ENCODE results near the gene ARSB.

Gene ARSB

DNA sequence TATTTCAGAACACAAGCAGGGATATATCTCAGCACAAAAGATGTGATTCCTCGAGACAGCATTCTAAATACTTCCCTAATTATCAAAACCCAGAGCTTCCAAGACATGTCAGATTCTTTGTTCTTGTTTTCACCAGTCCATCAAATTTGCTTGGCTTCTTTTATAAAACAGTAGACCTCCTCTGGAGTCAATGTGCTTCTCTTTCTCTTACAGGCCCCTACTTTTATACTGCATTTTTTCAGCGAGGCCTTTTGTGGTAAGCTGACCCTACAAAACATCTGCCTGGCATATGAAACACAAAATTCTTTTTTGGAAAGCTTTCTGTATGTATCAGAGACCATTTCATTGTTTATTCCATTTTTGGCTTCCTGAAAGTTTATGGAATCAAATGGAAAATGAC is 81.8 kb downstream of the ARSB start:
- Histone ChIP-seq H3K9me3 (ENCODE audit: control insufficient read depth, low read length) (peaks cover 5% of the 10 kb centered on the region), H3K27ac (ENCODE audit: low read depth, low read length, severe bottlenecking) (no peak overlapping the region), H3K4me1 (ENCODE audit: control insufficient read depth, insufficient read depth, low read length, poor library complexity, severe bottlenecking) (peaks cover 25% of the 10 kb centered on the region), H3K4me3 (ENCODE audit: extremely low read depth, insufficient read depth, low read length, poor library complexity, severe bottlenecking) (no peak overlapping the region), H3K36me3 (ENCODE audit: control insufficient read depth, insufficient read depth, low read length) (no peaks in the 10 kb centered on the region)
- 68 to 79% methylated on average over 2 of the region's 2 CpGs for WGBS, 2 experiments (ENCODE audit: insufficient coverage in 2 of 2)

DNA sequence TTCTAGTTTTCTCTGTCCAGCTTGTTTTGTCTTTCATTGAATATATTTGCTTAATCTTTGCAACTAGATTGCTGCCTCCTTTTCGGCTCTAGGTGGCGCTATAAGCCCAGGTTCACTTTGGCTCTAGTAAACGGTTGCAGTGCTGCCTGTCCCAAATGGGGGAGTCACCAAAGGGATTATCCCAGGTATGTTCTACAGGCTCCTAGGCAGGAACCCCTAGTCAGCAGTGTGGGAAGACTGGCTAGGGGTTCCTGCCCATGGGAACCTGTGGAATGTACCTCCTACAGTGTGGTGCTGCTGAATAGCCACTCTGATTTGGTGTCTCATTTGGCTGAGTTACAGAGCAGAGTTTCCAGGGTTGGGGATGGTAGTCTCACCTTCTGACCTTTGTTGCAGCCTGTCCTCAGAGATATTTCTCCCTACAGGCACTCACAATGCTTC is 85.2 kb downstream of the ARSB start:
- peaks cover 5% of the 10 kb centered on the region for H3K9me3 ChIP-seq (ENCODE audit: control insufficient read depth, low read length)
- no peak overlapping the region for H3K27ac ChIP-seq (ENCODE audit: low read depth, low read length, severe bottlenecking)
- no peak overlapping the region for H3K4me3 ChIP-seq (ENCODE audit: extremely low read depth, insufficient read depth, low read length, poor library complexity, severe bottlenecking)
- WGBS, 2 experiments (ENCODE audit: insufficient coverage in 2 of 2), result 3 to 5% methylated on average over 3 of the region's 3 CpGs
- H3K36me3 ChIP-seq (ENCODE audit: control insufficient read depth, insufficient read depth, low read length), result no peaks in the 10 kb centered on the region
- no peaks in the 10 kb centered on the region for H3K4me1 ChIP-seq (ENCODE audit: control insufficient read depth, insufficient read depth, low read length, poor library complexity, severe bottlenecking)

DNA sequence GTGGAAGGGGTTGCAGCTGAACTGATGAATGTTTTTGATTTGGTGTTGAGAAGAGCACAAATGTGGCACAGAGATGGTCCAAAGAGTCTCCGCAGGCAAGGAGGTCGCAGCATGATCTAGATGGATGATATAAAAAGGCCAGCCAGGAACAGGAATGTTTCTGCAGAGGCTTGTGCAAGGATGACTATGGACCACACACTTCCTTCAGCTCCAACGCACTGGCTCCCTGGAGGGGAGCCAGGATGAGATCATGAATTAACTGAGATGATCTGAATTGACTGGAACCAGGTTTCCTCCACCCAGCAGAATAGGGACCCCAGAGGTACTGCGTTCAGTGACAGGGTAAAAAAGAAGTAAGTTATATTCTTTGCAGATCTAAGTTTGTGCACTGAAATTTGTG is 89.0 kb downstream of the ARSB start:
- Histone ChIP-seq H3K4me1 (ENCODE audit: control insufficient read depth, insufficient read depth, low read length, poor library complexity, severe bottlenecking) (peaks cover 2% of the 10 kb centered on the region), H3K9me3 (ENCODE audit: control insufficient read depth, low read length) (peaks cover 5% of the 10 kb centered on the region), H3K36me3 (ENCODE audit: control insufficient read depth, insufficient read depth, low read length) (no peaks in the 10 kb centered on the region), H3K27ac (ENCODE audit: low read depth, low read length, severe bottlenecking) (no peak overlapping the region), H3K4me3 (ENCODE audit: extremely low read depth, insufficient read depth, low read length, poor library complexity, severe bottlenecking) (no peak overlapping the region)
- 95 to 96% methylated on average over 3 to 4 of the region's 4 CpGs for WGBS, 2 experiments (ENCODE audit: insufficient coverage in 2 of 2)

DNA sequence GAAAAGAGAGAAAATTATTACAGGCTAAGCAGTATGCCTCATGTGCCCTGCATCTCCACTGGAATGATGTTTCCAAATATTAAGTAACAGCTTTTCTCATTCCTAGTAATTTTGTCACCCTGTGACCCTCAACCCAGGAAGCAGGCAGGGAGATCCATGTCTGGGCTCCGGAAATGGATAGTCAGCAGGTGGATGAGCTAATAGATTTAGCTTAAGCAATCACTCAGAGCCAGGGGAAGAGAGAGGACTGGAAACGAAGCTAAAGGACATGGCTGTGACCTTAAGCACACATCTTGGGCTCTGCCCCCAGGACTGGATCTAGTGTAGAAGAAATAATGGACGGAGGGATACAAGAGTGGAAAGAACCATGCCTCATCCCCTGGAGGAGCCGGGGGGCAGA is 89.5 kb downstream of the ARSB start:
- Histone ChIP-seq H3K4me1 (ENCODE audit: control insufficient read depth, insufficient read depth, low read length, poor library complexity, severe bottlenecking) (peaks cover 4% of the 10 kb centered on the region), H3K36me3 (ENCODE audit: control insufficient read depth, insufficient read depth, low read length) (no peaks in the 10 kb centered on the region), H3K4me3 (ENCODE audit: extremely low read depth, insufficient read depth, low read length, poor library complexity, severe bottlenecking) (no peak overlapping the region), H3K9me3 (ENCODE audit: control insufficient read depth, low read length) (peaks cover 5% of the 10 kb centered on the region), H3K27ac (ENCODE audit: low read depth, low read length, severe bottlenecking) (no peak overlapping the region)
- WGBS, 2 experiments (ENCODE audit: insufficient coverage in 2 of 2), result 88 to 96% methylated on average over 3 to 4 of the region's 4 CpGs

DNA sequence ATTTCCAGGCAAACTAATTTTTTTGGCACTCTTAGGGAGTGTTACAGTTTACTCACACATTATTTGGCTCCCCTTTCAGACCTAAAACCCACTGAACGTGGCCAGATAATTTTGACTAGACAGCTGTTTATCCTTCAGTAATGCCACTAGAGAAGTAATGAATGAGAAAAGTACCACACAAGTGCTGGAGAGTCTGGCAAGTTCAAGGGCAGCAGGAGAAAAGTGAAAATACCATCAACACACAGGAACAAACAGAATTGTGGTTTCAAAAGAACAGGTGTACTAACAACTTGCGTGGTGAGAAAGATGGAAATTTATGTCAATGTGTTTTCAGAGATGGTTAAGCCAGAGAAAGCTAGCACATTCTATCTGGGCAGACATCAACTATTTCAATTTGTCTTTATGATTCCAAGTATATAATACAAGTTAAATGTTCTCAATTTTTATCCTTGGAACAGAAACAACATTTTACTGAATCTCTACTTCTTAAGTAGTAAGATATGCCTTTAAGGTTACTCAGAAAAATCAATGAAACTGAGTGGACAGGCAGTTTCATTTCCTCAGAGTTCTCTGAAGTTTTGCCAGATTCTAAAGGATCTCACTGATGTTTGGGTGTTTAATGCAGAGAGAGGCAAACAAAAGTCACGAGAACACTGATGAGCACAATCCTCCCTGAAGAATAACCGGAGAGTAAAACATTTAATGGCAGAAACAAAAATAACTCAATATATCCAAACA is 91.0 kb downstream of the ARSB start:
- 100% methylated on average over 2 of the region's 4 CpGs; no CpG with 5 or more reads in 1 of the 2 experiments for whole genome bisulfite sequencing, 2 experiments (ENCODE audit: insufficient coverage in 2 of 2)
- no peaks in the 10 kb centered on the region for H3K36me3 ChIP-seq (ENCODE audit: control insufficient read depth, insufficient read depth, low read length)
- peaks cover 5% of the 10 kb centered on the region for H3K9me3 ChIP-seq (ENCODE audit: control insufficient read depth, low read length)
- no peak overlapping the region for H3K27ac ChIP-seq (ENCODE audit: low read depth, low read length, severe bottlenecking)
- H3K4me1 ChIP-seq (ENCODE audit: control insufficient read depth, insufficient read depth, low read length, poor library complexity, severe bottlenecking), result peaks cover 4% of the 10 kb centered on the region
- H3K4me3 ChIP-seq (ENCODE audit: extremely low read depth, insufficient read depth, low read length, poor library complexity, severe bottlenecking), result no peak overlapping the region

DNA sequence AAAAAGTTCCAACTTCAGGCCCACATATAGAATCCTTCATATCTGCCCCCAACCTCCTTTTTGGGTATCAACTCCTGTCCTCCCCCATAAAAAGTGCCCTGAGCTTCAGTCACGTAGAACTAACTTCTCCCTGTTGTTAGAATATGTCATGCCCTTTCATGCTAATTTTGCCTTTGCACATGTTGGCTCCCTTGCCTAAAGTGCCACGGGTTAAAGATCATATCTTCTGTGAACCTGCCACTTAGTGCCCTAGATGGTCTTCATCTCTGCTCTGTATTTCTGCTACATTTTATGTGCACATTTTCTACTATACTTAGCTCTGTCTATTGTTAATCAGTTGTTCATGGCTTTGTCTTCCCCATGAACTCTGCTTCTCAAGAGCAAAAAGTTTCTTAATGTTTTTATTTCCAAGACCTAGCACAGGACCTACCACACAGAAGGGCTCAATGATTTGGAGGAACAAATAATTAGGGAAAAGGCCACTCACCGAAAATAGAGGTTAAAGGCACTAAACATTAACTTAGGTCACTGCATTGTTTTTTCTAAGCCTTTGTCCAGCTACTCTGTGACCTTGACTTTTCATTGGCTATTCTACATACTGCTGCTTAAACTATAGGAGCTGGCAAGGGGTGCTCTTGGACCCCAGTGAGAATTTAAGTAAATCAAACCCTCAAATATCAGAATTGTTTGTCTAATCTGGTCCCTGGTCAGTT is 94.3 kb downstream of the ARSB start:
- H3K36me3 ChIP-seq (ENCODE audit: control insufficient read depth, insufficient read depth, low read length), result no peaks in the 10 kb centered on the region
- no peak overlapping the region for H3K4me3 ChIP-seq (ENCODE audit: extremely low read depth, insufficient read depth, low read length, poor library complexity, severe bottlenecking)
- WGBS, 2 experiments (ENCODE audit: insufficient coverage in 2 of 2), result 97 to 98% methylated on average over 3 of the region's 3 CpGs
- H3K4me1 ChIP-seq (ENCODE audit: control insufficient read depth, insufficient read depth, low read length, poor library complexity, severe bottlenecking), result peaks cover 4% of the 10 kb centered on the region
- no peaks in the 10 kb centered on the region for H3K9me3 ChIP-seq (ENCODE audit: control insufficient read depth, low read length)
- H3K27ac ChIP-seq (ENCODE audit: low read depth, low read length, severe bottlenecking), result no peak overlapping the region

DNA sequence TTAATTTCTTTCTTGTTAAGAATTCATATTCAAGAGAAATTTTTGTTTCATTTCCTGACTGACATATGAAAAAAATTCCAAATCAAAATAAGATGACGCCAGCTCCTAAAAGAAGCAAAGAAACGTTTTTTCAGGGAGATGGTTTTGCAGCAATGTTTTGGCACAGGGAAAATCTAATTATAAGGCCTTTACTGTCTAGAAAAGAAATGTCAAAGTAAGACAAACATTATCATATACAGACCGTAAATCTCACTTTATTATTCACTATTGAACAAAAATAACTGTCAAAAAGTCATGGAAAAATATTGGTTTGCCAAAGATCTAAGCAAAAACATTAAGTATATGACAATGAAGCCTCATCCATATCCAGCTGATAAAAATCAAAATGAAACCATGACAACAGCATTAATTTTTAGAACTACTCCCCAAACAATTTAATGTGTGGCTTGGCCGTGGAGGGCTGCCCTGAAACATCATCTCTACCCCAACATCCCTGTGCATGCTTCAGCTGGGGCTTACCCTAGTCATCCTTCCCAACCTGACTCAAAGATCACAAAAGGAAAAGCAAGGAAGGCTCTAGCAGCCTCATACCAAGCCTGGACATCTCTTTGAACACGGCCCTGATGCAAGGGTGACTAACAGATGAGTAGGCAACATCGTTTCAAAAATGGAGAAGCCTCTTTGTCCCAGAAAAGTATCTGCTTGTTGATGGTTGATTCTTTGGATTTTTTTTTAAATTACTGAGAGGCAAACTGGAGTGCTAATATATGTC is 95.6 kb downstream of the ARSB start:
- H3K9me3 ChIP-seq (ENCODE audit: control insufficient read depth, low read length), result no peaks in the 10 kb centered on the region
- H3K4me3 ChIP-seq (ENCODE audit: extremely low read depth, insufficient read depth, low read length, poor library complexity, severe bottlenecking), result no peak overlapping the region
- H3K36me3 ChIP-seq (ENCODE audit: control insufficient read depth, insufficient read depth, low read length), result no peaks in the 10 kb centered on the region
- H3K27ac ChIP-seq (ENCODE audit: low read depth, low read length, severe bottlenecking), result no peak overlapping the region
- H3K4me1 ChIP-seq (ENCODE audit: control insufficient read depth, insufficient read depth, low read length, poor library complexity, severe bottlenecking), result peaks cover 4% of the 10 kb centered on the region
- WGBS, 2 experiments (ENCODE audit: insufficient coverage in 2 of 2), result 92 to 100% methylated on average over 3 of the region's 6 CpGs

DNA sequence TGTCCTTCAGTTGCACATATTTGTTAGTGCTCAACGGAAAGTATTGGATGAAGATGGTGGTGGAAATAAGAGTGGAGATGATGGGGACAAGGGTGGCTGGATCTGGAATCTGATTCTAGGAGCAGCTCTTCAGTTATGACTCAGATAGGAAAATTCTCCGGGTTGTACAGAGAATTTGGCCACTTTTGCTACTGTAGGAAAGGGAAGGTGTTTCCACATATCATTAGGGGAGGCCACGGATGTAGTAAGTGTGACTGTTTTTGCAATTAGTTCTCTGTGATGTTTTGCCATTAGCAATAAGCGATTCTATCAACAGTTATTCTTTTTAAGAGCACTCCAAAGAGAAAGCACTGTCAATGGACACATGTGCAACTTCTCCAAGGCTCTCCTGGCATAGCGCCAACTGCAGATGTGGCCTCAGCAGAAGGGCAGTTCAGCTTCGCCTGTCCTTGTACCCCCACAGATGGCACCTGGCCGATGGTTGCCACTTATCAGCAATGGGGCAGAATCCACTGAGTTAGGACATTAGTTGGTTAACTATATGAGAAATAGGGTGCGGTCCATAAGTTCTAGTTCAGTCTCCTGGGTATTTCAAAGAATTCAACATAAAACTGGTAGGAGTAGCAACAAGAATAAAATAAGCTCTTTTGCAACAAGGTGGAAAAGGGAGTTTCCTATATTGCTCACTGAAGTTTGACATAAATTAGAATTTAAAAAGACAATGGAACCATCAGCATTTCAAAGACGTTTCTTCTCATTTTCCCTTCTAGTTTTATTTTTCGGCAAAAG is 96.3 kb downstream of the ARSB start:
- Histone ChIP-seq H3K4me1 (ENCODE audit: control insufficient read depth, insufficient read depth, low read length, poor library complexity, severe bottlenecking) (peaks cover 4% of the 10 kb centered on the region), H3K9me3 (ENCODE audit: control insufficient read depth, low read length) (no peaks in the 10 kb centered on the region), H3K36me3 (ENCODE audit: control insufficient read depth, insufficient read depth, low read length) (no peaks in the 10 kb centered on the region), H3K4me3 (ENCODE audit: extremely low read depth, insufficient read depth, low read length, poor library complexity, severe bottlenecking) (no peak overlapping the region), H3K27ac (ENCODE audit: low read depth, low read length, severe bottlenecking) (no peak overlapping the region)
- WGBS, 2 experiments (ENCODE audit: insufficient coverage in 2 of 2), result 90 to 100% methylated on average over 5 to 7 of the region's 10 CpGs

DNA sequence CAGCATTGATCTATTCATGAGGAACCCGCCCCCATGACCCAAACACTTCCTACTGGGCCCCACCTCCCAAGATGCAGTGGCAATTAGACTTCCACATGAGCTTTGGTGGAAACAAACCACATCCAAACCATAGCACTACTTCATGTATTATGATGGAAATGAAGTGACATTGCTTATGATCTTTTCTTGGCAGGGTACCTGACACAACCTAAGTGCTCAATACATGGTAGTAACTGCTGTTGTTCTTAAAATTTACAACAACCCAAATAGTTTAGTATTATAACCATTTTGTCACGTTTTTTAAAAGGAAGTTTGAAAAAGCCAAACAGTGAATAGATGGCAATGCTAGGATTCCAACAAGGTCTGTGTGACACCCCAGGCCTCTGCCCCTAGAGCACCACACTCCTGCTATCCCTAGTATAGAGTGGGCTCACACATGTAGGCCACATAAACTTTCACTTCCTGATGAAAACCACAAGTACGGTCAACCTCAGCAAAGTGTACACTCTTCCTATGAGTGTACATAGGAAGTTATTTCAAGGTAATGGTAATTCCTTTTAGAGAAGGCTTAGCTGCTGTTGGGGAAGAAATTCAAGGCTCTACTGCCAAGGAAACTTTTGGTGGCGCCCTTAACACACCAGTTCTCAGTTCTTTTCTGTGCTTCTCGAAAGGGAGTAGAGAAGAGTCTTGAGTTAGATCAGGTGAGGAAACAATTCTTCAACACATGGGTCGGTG is 97.6 kb downstream of the ARSB start:
- no peaks in the 10 kb centered on the region for H3K36me3 ChIP-seq (ENCODE audit: control insufficient read depth, insufficient read depth, low read length)
- WGBS, 2 experiments (ENCODE audit: insufficient coverage in 2 of 2), result 96 to 100% methylated on average over 1 to 3 of the region's 6 CpGs

More for the DNA sequence above, 97.6 kb downstream of the ARSB start:
- H3K4me1 ChIP-seq (ENCODE audit: control insufficient read depth, insufficient read depth, low read length, poor library complexity, severe bottlenecking), result peaks cover 4% of the 10 kb centered on the region
- H3K9me3 ChIP-seq (ENCODE audit: control insufficient read depth, low read length), result no peaks in the 10 kb centered on the region
- no peak overlapping the region for H3K27ac ChIP-seq (ENCODE audit: low read depth, low read length, severe bottlenecking)
- H3K4me3 ChIP-seq (ENCODE audit: extremely low read depth, insufficient read depth, low read length, poor library complexity, severe bottlenecking), result no peak overlapping the region

All from mesodermal cell (in vitro differentiated cells).